Measurements from ENCODE around the gene PES1.

DNA sequence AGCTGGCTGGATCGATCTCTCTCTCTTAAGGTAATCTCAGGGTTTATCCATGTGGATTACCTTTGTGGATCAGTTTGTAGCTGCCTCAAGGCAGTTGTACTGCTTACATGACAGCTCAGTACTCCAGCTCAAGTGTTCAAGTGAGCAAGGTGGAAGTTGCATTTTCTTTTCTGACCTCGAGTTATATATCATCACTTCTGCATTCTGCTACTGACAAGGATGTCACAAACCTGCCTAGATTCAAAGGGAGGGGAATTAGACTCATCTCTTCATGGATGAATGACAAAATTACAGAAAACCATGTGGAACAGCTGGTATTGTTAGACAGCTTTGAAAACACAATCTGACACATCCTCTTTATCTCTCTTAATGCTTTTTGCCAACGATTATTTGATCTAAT is 9.2 kb upstream of the PES1 start:
- TF ChIP-seq SUZ12 (IDR thresholded peaks at IDR 0.05; ENCODE audit: extremely low read depth, insufficient read depth, insufficient read length): no peak
- no peak for TF ChIP-seq ZNF274 (IDR thresholded peaks at IDR 0.05; ENCODE audit: low read depth, low read length)
- TF ChIP-seq YY1 (IDR thresholded peaks at IDR 0.05; ENCODE audit: insufficient read depth, insufficient read length): no peak

Measured in NT2/D1 (cell line).